Measurements from ENCODE around the gene CPD.

- TF ChIP-seq CTCF (IDR thresholded peaks at IDR 0.05; ENCODE audit: insufficient read depth, low read depth, low read length): no peak
- TF ChIP-seq EZH2 (IDR thresholded peaks at IDR 0.05; ENCODE audit: insufficient read depth, low read length): no peak
These were observed 31.2 kb upstream of the CPD start for GRCh38 chr17:30347488-30347887.

Measured in astrocyte (in vitro differentiated cells and primary cell).